ENCODE data around the gene MIXL1. TPM values are rescaled to one million over a fixed set of nuclear protein-coding genes. Genes with fewer than 3 reads are reported as not detected.
"Not testable (repeated sequence)": the region's sequence is repeated elsewhere in the genome, so short reads cannot be mapped to it uniquely, and the experiment has no call there.

The MIXL1 gene
- polyA plus RNA-seq, 1 donor from 2014 or later: 1.6 TPM

- peak overlapping the region in 1 of 3 donors; percentile 55 for H3K27ac Mint-ChIP-seq
- H3K9me3 Mint-ChIP-seq: no peaks in the 10 kb centered on the region
- peaks cover 7% of the 10 kb centered on the region for H3K36me3 Mint-ChIP-seq
- H3K27me3 Mint-ChIP-seq: no peaks in the 10 kb centered on the region
- H3K4me3 Mint-ChIP-seq: peak overlapping the region in 3 of 4 donors; percentile 1 to 76 (median 33)
- H3K4me1 Mint-ChIP-seq: peaks cover 7 to 10% (median 7%) of the 10 kb centered on the region in 3 donors
Measured at GRCh38 chr1:226233806-226234205, 10.3 kb downstream of the MIXL1 start.

- Mint-ChIP-seq H3K27ac (no peak overlapping the region), H3K4me1 (peaks cover 7 to 10% (median 9%) of the 10 kb centered on the region in 3 donors), H3K36me3 (peaks cover 7% of the 10 kb centered on the region), H3K27me3 (no peaks in the 10 kb centered on the region), H3K4me3 (no peak overlapping the region), H3K9me3 (no peaks in the 10 kb centered on the region)
Measured at GRCh38 chr1:226236826-226237225, 13.4 kb downstream of the MIXL1 start.

- Mint-ChIP-seq H3K27me3 (no peaks in the 10 kb centered on the region), H3K4me1 (peaks cover 4 to 6% (median 4%) of the 10 kb centered on the region in 3 donors), H3K9me3 (no peaks in the 10 kb centered on the region), H3K36me3 (peaks cover 7% of the 10 kb centered on the region), H3K4me3 (no peak overlapping the region), H3K27ac (no peak overlapping the region)
Measured at GRCh38 chr1:226239421-226239820, 16.0 kb downstream of the MIXL1 start.

DNA sequence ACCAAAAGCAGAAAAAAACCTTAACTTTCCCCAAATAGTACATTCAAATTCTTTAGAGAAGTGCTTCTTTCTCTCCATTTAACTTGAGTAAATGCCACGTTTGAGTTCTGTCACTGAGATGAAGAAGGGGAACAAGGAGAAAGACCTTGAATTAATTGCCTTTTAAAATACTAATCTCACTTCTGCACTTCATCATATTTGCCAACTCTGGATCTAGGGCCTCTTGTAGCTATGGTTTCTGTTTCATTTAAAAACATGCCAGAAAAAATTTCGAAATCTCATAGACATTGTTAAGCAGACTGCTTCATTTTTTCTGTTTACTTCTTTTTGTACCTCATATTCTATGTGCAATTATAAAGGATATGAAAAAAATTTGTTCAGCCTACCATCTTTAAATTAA is 24.6 kb downstream of the MIXL1 start:
- Mint-ChIP-seq H3K4me3 (no peak overlapping the region), H3K27ac (no peak overlapping the region), H3K36me3 (peaks cover 7% of the 10 kb centered on the region), H3K27me3 (no peaks in the 10 kb centered on the region), H3K4me1 (peaks cover 6 to 19% (median 16%) of the 10 kb centered on the region in 3 donors), H3K9me3 (peaks cover 0 to 2% (median 0%) of the 10 kb centered on the region in 3 donors)

- Mint-ChIP-seq H3K27me3 (no peaks in the 10 kb centered on the region), H3K27ac (no peak overlapping the region), H3K4me1 (peaks cover 6 to 19% (median 16%) of the 10 kb centered on the region in 3 donors), H3K36me3 (peaks cover 7% of the 10 kb centered on the region), H3K4me3 (no peak overlapping the region), H3K9me3 (peaks cover 0 to 2% (median 0%) of the 10 kb centered on the region in 3 donors)
Measured at GRCh38 chr1:226248796-226249195, 25.3 kb downstream of the MIXL1 start.

DNA sequence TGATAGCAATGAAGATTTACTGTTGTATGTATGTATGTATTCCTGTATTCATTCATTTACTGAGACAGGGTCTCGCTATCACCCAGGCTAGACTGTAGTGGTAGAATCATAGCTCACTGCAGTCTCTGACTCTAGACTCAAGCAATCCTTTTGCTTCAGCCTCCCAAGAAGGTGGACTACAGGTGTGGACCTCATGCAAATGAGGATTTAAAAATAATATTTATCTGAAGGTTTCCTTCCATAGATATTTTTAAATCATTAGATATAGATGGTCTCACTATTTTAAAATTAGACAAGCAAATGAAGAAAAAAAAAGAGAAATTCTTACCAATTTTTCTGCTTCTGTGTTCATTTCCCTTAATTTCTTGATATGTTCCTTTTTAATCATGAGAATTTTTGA is 27.0 kb downstream of the MIXL1 start:
- H3K27ac Mint-ChIP-seq: no peak overlapping the region
- peaks cover 0 to 2% (median 0%) of the 10 kb centered on the region in 3 donors for H3K9me3 Mint-ChIP-seq
- peaks cover 6 to 21% (median 16%) of the 10 kb centered on the region in 3 donors for H3K4me1 Mint-ChIP-seq
- no peaks in the 10 kb centered on the region for H3K27me3 Mint-ChIP-seq
- H3K36me3 Mint-ChIP-seq: peaks cover 5% of the 10 kb centered on the region
- H3K4me3 Mint-ChIP-seq: peak overlapping the region in 2 of 4 donors; percentile 69 to 70

- H3K27me3 Mint-ChIP-seq, H3K4me3 Mint-ChIP-seq, H3K9me3 Mint-ChIP-seq, H3K27ac Mint-ChIP-seq, H3K36me3 Mint-ChIP-seq: not testable (repeated sequence)
- H3K4me1 Mint-ChIP-seq: peaks cover 5 to 16% (median 16%) of the 10 kb centered on the region in 3 donors
Measured at GRCh38 chr1:226252841-226253240, 29.4 kb downstream of the MIXL1 start.

- Mint-ChIP-seq H3K36me3 (peaks cover 6% of the 10 kb centered on the region), H3K4me3 (no peak overlapping the region), H3K9me3 (peaks cover 0 to 2% (median 0%) of the 10 kb centered on the region in 3 donors), H3K4me1 (peaks cover 0 to 12% (median 11%) of the 10 kb centered on the region in 3 donors), H3K27ac (no peak overlapping the region), H3K27me3 (no peaks in the 10 kb centered on the region)
Measured at GRCh38 chr1:226253933-226254332, 30.5 kb downstream of the MIXL1 start.

DNA sequence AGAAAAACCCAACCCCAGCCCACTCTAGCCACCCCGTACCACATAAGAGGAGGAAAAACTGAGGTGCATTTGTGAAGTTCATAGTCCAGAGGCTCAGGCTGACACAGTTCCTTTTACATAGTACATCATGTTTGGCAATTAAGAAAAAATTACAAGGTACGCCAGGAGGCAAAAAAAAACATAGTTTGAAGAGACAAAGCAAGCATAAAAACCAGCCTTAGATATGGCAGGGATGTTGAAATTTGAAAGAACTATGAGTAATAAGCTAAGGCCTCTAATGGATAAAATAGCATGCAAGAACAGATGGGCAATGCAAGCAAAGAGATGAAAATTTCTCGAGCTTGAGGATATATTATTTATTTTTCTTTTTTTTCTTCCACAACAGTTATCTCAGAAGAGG is 31.9 kb downstream of the MIXL1 start:
- no peak overlapping the region for H3K4me3 Mint-ChIP-seq
- no peaks in the 10 kb centered on the region for H3K27me3 Mint-ChIP-seq
- no peak overlapping the region for H3K27ac Mint-ChIP-seq
- peaks cover 0 to 11% (median 7%) of the 10 kb centered on the region in 3 donors for H3K9me3 Mint-ChIP-seq
- H3K36me3 Mint-ChIP-seq: peaks cover 11% of the 10 kb centered on the region
- H3K4me1 Mint-ChIP-seq: peaks cover 0 to 7% (median 4%) of the 10 kb centered on the region in 3 donors

DNA sequence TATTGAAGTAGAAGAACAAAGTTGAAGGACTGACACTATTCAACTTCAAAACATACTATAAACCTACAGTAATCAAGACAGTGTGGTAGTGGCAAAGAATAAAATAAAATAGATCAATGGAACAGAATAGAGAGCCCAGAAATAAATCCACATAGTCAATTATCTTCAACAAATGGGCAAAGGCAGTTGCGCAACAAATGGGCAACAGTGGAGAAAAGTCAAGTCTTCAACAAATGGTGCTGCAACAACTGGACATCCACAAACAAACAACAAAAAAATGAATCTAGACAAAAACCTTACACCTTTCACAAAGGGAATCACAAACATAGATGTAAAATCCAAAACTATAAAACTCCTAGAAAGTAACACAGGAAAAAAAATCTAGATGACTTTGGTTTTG is 38.4 kb downstream of the MIXL1 start:
- H3K36me3 Mint-ChIP-seq: peaks cover 16% of the 10 kb centered on the region
- no peaks in the 10 kb centered on the region for H3K27me3 Mint-ChIP-seq
- H3K4me3 Mint-ChIP-seq: no peak overlapping the region
- H3K9me3 Mint-ChIP-seq: peaks cover 2 to 12% (median 5%) of the 10 kb centered on the region in 3 donors
- H3K4me1 Mint-ChIP-seq: no peaks in the 10 kb centered on the region
- H3K27ac Mint-ChIP-seq: no peak overlapping the region

- H3K27ac Mint-ChIP-seq: no peak overlapping the region
- no peaks in the 10 kb centered on the region for H3K9me3 Mint-ChIP-seq
- H3K4me1 Mint-ChIP-seq: no peaks in the 10 kb centered on the region
- H3K27me3 Mint-ChIP-seq: no peaks in the 10 kb centered on the region
- peaks cover 10% of the 10 kb centered on the region for H3K36me3 Mint-ChIP-seq
- H3K4me3 Mint-ChIP-seq: no peak overlapping the region
Measured at GRCh38 chr1:226268421-226269124, 45.1 kb downstream of the MIXL1 start.

DNA sequence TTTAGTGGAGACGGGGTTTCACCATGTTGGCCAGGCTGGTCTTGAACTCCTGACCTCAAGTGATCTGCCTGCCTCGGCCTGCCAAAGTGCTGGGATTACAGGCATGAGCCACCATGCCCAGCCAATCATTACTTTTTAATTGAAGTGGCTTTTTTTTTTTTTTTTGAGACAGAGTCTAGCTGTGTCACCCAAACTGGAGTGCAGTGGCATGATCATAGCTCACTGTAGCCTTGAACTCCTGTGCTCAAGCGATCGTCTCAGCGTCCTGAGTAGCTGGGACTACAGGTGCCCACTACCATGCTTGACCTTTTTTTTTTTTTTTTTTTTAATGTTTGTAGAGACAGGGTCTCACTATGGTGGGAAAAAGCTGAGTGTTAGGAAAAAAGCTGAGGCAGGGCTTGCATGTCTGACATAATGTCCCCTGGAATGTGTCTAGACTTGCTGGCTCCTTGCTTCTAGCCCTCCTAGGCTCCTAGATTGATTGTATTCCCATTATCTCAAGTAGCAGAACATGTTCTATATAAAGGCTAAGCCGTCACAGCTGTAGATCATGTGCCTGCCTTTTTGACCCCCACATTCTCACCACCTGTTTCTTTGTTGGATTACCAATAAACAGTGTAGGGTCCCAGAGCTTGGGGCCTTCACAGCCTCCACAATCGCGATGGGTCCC is 48.9 kb downstream of the MIXL1 start:
- H3K27me3 Mint-ChIP-seq, H3K4me3 Mint-ChIP-seq, H3K27ac Mint-ChIP-seq, H3K9me3 Mint-ChIP-seq, H3K4me1 Mint-ChIP-seq: not testable (repeated sequence)
- H3K36me3 Mint-ChIP-seq: peaks cover 14% of the 10 kb centered on the region

DNA sequence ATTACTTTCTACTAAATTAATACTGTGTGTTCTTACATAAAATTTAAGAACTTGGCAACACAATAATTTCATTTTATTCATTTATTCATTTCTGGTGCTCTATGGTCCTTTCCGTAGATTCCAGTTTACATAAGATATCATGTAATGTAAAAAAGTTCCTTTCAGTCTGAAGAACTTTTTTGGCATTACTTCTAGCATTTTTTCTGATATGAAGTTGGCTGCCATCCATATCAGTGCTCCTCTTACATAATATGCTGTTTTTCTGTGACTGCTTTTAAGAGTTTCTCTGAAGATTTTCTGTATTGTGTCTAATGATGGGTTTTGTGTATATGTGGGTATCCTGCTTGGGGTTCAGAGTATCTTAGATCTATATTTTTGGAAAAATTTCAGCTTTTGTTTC is 50.7 kb downstream of the MIXL1 start:
- no peaks in the 10 kb centered on the region for H3K9me3 Mint-ChIP-seq
- no peak overlapping the region for H3K4me3 Mint-ChIP-seq
- H3K27ac Mint-ChIP-seq: no peak overlapping the region
- H3K36me3 Mint-ChIP-seq: peaks cover 8% of the 10 kb centered on the region
- no peaks in the 10 kb centered on the region for H3K27me3 Mint-ChIP-seq
- no peaks in the 10 kb centered on the region for H3K4me1 Mint-ChIP-seq

- Mint-ChIP-seq H3K4me3 (no peak overlapping the region), H3K36me3 (peaks cover 8% of the 10 kb centered on the region), H3K27me3 (no peaks in the 10 kb centered on the region), H3K9me3 (no peaks in the 10 kb centered on the region), H3K27ac (no peak overlapping the region), H3K4me1 (peaks cover 0 to 6% (median 6%) of the 10 kb centered on the region in 3 donors)
Measured at GRCh38 chr1:226276077-226276682, 52.7 kb downstream of the MIXL1 start.
